HG03565 (cell line): ENCODE measurements around the gene AKR1C4.

Experiments
- ATAC-seq: cut with Tn5 transposase; IDR thresholded peaks from one replicate; pipeline ENCODE4 v1.9.1; 2021; ENCODE audit warnings: mild to moderate bottlenecking, moderate library complexity; ENCODE audit not compliant: unreplicated experiment

Gene AKR1C4

GRCh38 chr10:5265139-5265538 lies 68.5 kb downstream of the AKR1C4 start:
- no peak for ATAC-seq

- ATAC-seq: no peak
These were observed 69.7 kb downstream of the AKR1C4 start for GRCh38 chr10:5266351-5266750.

DNA sequence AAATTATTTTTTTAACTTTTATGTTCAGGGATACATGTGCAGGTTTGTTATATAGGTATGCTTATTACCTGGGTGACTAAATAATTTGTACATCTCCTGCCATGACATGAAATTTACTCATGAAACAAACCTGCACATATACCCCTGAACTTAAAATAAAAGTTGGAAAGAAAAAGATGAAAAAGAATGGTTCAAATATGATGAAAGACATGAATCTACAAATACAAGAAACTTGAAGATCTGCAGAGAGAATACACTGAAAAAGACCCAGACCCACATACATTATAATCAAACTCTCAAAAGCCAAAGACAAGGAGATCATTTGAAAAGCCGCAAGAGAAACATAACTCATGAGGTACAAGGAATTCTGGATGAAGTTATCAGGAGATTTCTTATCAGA lies 70.2 kb downstream of the AKR1C4 start:
- ATAC-seq: no peak

GRCh38 chr10:5268234-5268633 lies 71.6 kb downstream of the AKR1C4 start:
- ATAC-seq: no peak
